Stimulated activated naive CD8-positive, alpha-beta T cell treated with anti-CD3 and anti-CD28 coated beads, Interleukin-15, amount 100 ng/mL, for 72 hours (primary cell): ENCODE measurements around the gene CCDC69.
"Not testable (repeated sequence)": the region's sequence is repeated elsewhere in the genome, so short reads cannot be mapped to it uniquely, and the experiment has no call there.

Source experiments
- ATAC-seq: fragments of 150-1000 bp; cut with Tn5 transposase; 2 replicates; pipeline ENCODE4 v1.10.0; 2021; ENCODE audit warnings: mild to moderate bottlenecking, moderate library complexity
- DNase-seq, 2 donors: peaks; one replicate each; pipeline ENCODE4 v3.0.0; 2021 to 2022
- H3K27ac Mint-ChIP-seq, 2 donors: one replicate each; pipeline ENCODE4 v1.8.0; 2022; ENCODE audit warnings: mild to moderate bottlenecking in 2 of 2, mixed read lengths in 2 of 2, moderate library complexity in 2 of 2
- H3K27me3 Mint-ChIP-seq: one replicate; pipeline ENCODE4 v1.8.0; 2022; ENCODE audit warnings: mixed read lengths
- H3K4me1 Mint-ChIP-seq: one replicate; pipeline ENCODE4 v1.8.0; 2022; ENCODE audit warnings: mild to moderate bottlenecking, mixed read lengths
- H3K4me3 Mint-ChIP-seq, 2 donors: one replicate each; pipeline ENCODE4 v1.8.0; 2022; ENCODE audit warnings: mild to moderate bottlenecking in 2 of 2, mixed read lengths in 2 of 2, moderate library complexity in 1 of 2
- H3K9me3 Mint-ChIP-seq, 2 donors: one replicate each; pipeline ENCODE4 v1.8.0; 2022; ENCODE audit warnings: mixed read lengths in 2 of 2

CCDC69 gene

GRCh38 chr5:151178777-151179488 is 45.0 kb downstream of the CCDC69 start:
- ATAC-seq (no peak), DNase-seq (no peak)
- peaks cover 15% of the 10 kb centered on the region for H3K4me1 Mint-ChIP-seq
- peaks cover 0 to 3% of the 10 kb centered on the region in 2 donors for H3K9me3 Mint-ChIP-seq
- H3K27me3 Mint-ChIP-seq: no peaks in the 10 kb centered on the region
- no peak overlapping the region for H3K4me3 Mint-ChIP-seq
- peak overlapping the region in 1 of 2 donors; percentile 67 for H3K27ac Mint-ChIP-seq

- ATAC-seq (no peak), DNase-seq (no peak)
- peaks cover 15% of the 10 kb centered on the region for H3K4me1 Mint-ChIP-seq
- H3K27me3 Mint-ChIP-seq: no peaks in the 10 kb centered on the region
- H3K4me3 Mint-ChIP-seq: no peak overlapping the region
- H3K27ac Mint-ChIP-seq: no peak overlapping the region
- H3K9me3 Mint-ChIP-seq: peaks cover 0 to 3% of the 10 kb centered on the region in 2 donors
These were observed 45.5 kb downstream of the CCDC69 start for GRCh38 chr5:151178372-151178771.

- not testable (repeated sequence) for DNase-seq, H3K9me3 Mint-ChIP-seq, H3K27me3 Mint-ChIP-seq, ATAC-seq, H3K27ac Mint-ChIP-seq, H3K4me1 Mint-ChIP-seq, H3K4me3 Mint-ChIP-seq
These were observed 47.6 kb downstream of the CCDC69 start for GRCh38 chr5:151176268-151176667.

- Mint-ChIP-seq H3K4me3 (no peak overlapping the region), H3K27me3 (no peaks in the 10 kb centered on the region), H3K4me1 (peaks cover 18% of the 10 kb centered on the region), H3K9me3 (peaks cover 0 to 3% of the 10 kb centered on the region in 2 donors), H3K27ac (no peak overlapping the region)
- no peak for DNase-seq
- no peak for ATAC-seq
These were observed 49.2 kb downstream of the CCDC69 start for GRCh38 chr5:151174612-151175101.

- Mint-ChIP-seq H3K4me1 (peaks cover 18% of the 10 kb centered on the region), H3K27ac (no peak overlapping the region), H3K9me3 (peaks cover 0 to 3% of the 10 kb centered on the region in 2 donors), H3K4me3 (no peak overlapping the region), H3K27me3 (no peaks in the 10 kb centered on the region)
- no peak for DNase-seq
- peak; percentile 30 for ATAC-seq
These were observed 49.9 kb downstream of the CCDC69 start for GRCh38 chr5:151173711-151174611.

GRCh38 chr5:151171529-151171928 is 52.4 kb downstream of the CCDC69 start:
- peaks cover 20% of the 10 kb centered on the region for H3K4me1 Mint-ChIP-seq
- DNase-seq (no peak), ATAC-seq (no peak)
- H3K27me3 Mint-ChIP-seq: no peaks in the 10 kb centered on the region
- H3K9me3 Mint-ChIP-seq: no peaks in the 10 kb centered on the region
- peak overlapping the region in 1 of 2 donors; percentile 85 for H3K27ac Mint-ChIP-seq
- H3K4me3 Mint-ChIP-seq: no peak overlapping the region

- H3K27me3 Mint-ChIP-seq: no peaks in the 10 kb centered on the region
- H3K27ac Mint-ChIP-seq: peak overlapping the region in 1 of 2 donors; percentile 4
- DNase-seq: no peak
- H3K4me1 Mint-ChIP-seq: peaks cover 30% of the 10 kb centered on the region
- ATAC-seq: no peak
- H3K9me3 Mint-ChIP-seq: no peaks in the 10 kb centered on the region
- no peak overlapping the region for H3K4me3 Mint-ChIP-seq
These were observed 55.1 kb downstream of the CCDC69 start for GRCh38 chr5:151168602-151169344.

- H3K27ac Mint-ChIP-seq: no peak overlapping the region
- no peaks in the 10 kb centered on the region for H3K27me3 Mint-ChIP-seq
- ATAC-seq: no peak
These were observed 56.9 kb downstream of the CCDC69 start for GRCh38 chr5:151167022-151167421.

GRCh38 chr5:151164687-151165392 is 59.1 kb downstream of the CCDC69 start:
- DNase-seq: peak; percentile 78 to 81
- H3K4me1 Mint-ChIP-seq: peaks cover 31% of the 10 kb centered on the region
- no peak overlapping the region for H3K4me3 Mint-ChIP-seq
- no peaks in the 10 kb centered on the region for H3K9me3 Mint-ChIP-seq
- peak overlapping the region; percentile 26 to 59 for H3K27ac Mint-ChIP-seq
- no peaks in the 10 kb centered on the region for H3K27me3 Mint-ChIP-seq
- peak; percentile 96 for ATAC-seq

More at GRCh38 chr5:151167022-151167421, 56.9 kb downstream of the CCDC69 start:
- H3K4me1 Mint-ChIP-seq: peaks cover 30% of the 10 kb centered on the region
- H3K9me3 Mint-ChIP-seq: no peaks in the 10 kb centered on the region
- no peak overlapping the region for H3K4me3 Mint-ChIP-seq
- no peak for DNase-seq

GRCh38 chr5:151162776-151163175 is 61.1 kb downstream of the CCDC69 start:
- peaks cover 40% of the 10 kb centered on the region for H3K4me1 Mint-ChIP-seq
- H3K9me3 Mint-ChIP-seq: no peaks in the 10 kb centered on the region
- no peak for ATAC-seq
- peak overlapping the region in 1 of 2 donors; percentile 72 for H3K27ac Mint-ChIP-seq
- no peaks in the 10 kb centered on the region for H3K27me3 Mint-ChIP-seq
- DNase-seq: no peak
- H3K4me3 Mint-ChIP-seq: no peak overlapping the region

- H3K4me1 Mint-ChIP-seq: peaks cover 51% of the 10 kb centered on the region
These were observed 64.1 kb downstream of the CCDC69 start for GRCh38 chr5:151159649-151160373.

GRCh38 chr5:151158287-151158661 is 65.6 kb downstream of the CCDC69 start:
- Mint-ChIP-seq H3K9me3 (no peaks in the 10 kb centered on the region), H3K27me3 (no peaks in the 10 kb centered on the region), H3K27ac (peak overlapping the region; percentile 59 to 60), H3K4me3 (peak overlapping the region; percentile 88 to 98), H3K4me1 (peaks cover 61% of the 10 kb centered on the region)
- ATAC-seq: no peak
- peak in 1 of 2 donors; percentile 30 for DNase-seq

More at GRCh38 chr5:151159649-151160373, 64.1 kb downstream of the CCDC69 start:
- Mint-ChIP-seq H3K27ac (no peak overlapping the region), H3K27me3 (no peaks in the 10 kb centered on the region), H3K9me3 (no peaks in the 10 kb centered on the region), H3K4me3 (no peak overlapping the region)
- DNase-seq (no peak), ATAC-seq (no peak)

- Mint-ChIP-seq H3K27ac (peak within 1 kb of the TSS; percentile 93 to 95), H3K27me3 (no peaks in the 10 kb centered on the region), H3K4me1 (peaks cover 67% of the 10 kb centered on the region), H3K4me3 (peak within 1 kb of the TSS; percentile 88 to 98), H3K9me3 (no peaks in the 10 kb centered on the region)
- DNase-seq: peak; percentile 56 to 65
- ATAC-seq: peak; percentile 73
These were observed 66.2 kb downstream of the CCDC69 start, which contains the start of gene ANXA6 for GRCh38 chr5:151157426-151158286. Gene ANXA6, minus strand, starts transcription at chr5:151157779. Its CDS starts 9,878 bp downstream, at chr5:151147901.
